ENCODE results near the gene PSME4. TPM values are rescaled to one million over a fixed set of nuclear protein-coding genes. Genes with fewer than 3 reads are reported as not detected.
A peak's percentile ranks its signal among the peaks of the same experiment; 100 is the strongest.

PSME4 gene
- total RNA-seq, 2 experiments from 2014 or later = 51.7 to 54.4 TPM

DNA sequence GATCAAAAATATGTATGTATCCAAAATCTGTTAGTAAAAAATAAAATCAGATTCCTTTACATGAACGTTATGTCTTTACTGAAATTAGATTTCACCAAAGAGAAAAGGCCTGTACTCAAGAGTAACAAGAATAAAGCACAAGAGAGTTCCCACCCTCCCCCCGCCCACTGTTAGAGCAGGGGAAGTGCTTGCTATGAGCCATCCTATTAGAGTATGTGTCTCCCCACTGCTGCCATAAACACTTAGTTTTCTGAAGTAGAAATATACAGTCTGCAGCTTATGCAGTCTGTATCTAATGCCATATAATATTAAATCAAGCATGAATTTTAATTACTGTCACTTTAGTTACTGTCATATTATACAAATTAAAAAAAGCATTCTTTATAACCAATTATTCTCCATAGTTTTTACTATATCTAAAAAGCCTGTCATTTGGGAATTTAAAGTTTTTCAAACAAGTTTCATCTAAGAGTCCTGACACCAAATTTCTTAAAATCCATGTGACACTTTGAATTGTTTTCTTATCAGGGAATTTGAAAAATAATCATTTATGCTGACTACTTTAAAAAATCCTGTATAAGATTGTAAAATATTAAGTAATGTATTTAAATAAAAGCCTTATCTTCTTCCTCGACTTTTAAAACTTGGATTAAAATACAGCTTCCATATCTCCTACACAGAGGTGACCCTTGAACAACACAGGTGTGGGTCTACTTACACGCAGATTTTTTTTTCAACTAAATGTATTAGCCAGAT lies 59.2 kb downstream of the PSME4 start:
- CTCF ChIA-PET = no interaction called here
- DNase-seq (peak; percentile 7), ATAC-seq (no peak)
- POLR2A ChIA-PET = interaction anchor here (0.6 kb wide), 1 partner anchor 135 kb away, joined by 4 read pairs; no protein-coding TSS in a partner anchor
- Mint-ChIP-seq H3K4me1 (ENCODE audit: low read depth) (peaks cover 11% of the 10 kb centered on the region), H3K27ac (no peak overlapping the region), H3K9me3 (no peaks in the 10 kb centered on the region), H3K36me3 (ENCODE audit: low read depth) (peaks cover 35% of the 10 kb centered on the region), H3K4me3 (no peak overlapping the region), H3K27me3 (no peaks in the 10 kb centered on the region)
- intact Hi-C loops (cut with micrococcal nuclease) = no loop called here
- TF ChIP-seq, protein P1, sequence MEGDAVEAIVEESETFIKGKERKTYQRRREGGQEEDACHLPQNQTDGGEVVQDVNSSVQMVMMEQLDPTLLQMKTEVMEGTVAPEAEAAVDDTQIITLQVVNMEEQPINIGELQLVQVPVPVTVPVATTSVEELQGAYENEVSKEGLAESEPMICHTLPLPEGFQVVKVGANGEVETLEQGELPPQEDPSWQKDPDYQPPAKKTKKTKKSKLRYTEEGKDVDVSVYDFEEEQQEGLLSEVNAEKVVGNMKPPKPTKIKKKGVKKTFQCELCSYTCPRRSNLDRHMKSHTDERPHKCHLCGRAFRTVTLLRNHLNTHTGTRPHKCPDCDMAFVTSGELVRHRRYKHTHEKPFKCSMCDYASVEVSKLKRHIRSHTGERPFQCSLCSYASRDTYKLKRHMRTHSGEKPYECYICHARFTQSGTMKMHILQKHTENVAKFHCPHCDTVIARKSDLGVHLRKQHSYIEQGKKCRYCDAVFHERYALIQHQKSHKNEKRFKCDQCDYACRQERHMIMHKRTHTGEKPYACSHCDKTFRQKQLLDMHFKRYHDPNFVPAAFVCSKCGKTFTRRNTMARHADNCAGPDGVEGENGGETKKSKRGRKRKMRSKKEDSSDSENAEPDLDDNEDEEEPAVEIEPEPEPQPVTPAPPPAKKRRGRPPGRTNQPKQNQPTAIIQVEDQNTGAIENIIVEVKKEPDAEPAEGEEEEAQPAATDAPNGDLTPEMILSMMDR (IDR thresholded peaks at IDR 0.05) = no peak

DNA sequence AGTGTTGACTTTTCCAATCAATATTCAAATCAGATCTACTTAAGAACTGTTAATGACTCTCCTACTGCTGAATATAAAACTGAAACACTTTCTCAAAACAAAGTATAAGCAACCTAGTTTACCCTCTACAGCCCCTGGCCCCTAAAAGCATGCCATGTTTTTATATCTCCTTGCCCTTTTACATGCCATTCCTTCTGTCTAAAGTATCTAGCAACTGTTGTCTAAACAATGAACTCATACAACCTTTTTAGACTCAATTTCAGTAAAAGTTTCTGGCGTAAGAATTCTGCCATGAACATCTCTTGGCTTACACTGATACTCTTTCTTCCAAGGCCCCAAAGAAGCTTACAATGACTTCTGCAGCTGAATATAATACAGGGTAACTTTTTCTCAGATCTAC lies 63.2 kb downstream of the PSME4 start:
- Mint-ChIP-seq H3K27me3 (no peaks in the 10 kb centered on the region), H3K36me3 (ENCODE audit: low read depth) (peaks cover 37% of the 10 kb centered on the region), H3K4me3 (no peak overlapping the region), H3K27ac (no peak overlapping the region), H3K9me3 (no peaks in the 10 kb centered on the region), H3K4me1 (ENCODE audit: low read depth) (no peaks in the 10 kb centered on the region)
- ATAC-seq = no peak
- no peak for DNase-seq
- CTCF ChIA-PET = interaction anchor here (0.5 to 1.9 kb wide), 2 partner anchors 18 to 49 kb away, joined by 3 to 4 read pairs; no protein-coding TSS in a partner anchor
- TF ChIP-seq, protein P1 (IDR thresholded peaks at IDR 0.05) = no peak
- intact Hi-C loops (cut with micrococcal nuclease) = no loop called here
- POLR2A ChIA-PET = no interaction called here

- intact Hi-C loops (cut with micrococcal nuclease) = no loop called here
- DNase-seq (no peak), ATAC-seq (no peak)
- H3K27ac Mint-ChIP-seq = no peak overlapping the region
- peaks cover 39% of the 10 kb centered on the region for H3K36me3 Mint-ChIP-seq (ENCODE audit: low read depth)
- CTCF ChIA-PET = no interaction called here
- H3K27me3 Mint-ChIP-seq = no peaks in the 10 kb centered on the region
- TF ChIP-seq, protein P1 (IDR thresholded peaks at IDR 0.05) = no peak
- H3K9me3 Mint-ChIP-seq = no peaks in the 10 kb centered on the region
- POLR2A ChIA-PET = no interaction called here
- no peaks in the 10 kb centered on the region for H3K4me1 Mint-ChIP-seq (ENCODE audit: low read depth)
- no peak overlapping the region for H3K4me3 Mint-ChIP-seq
These were observed 65.4 kb downstream of the PSME4 start for GRCh38 chr2:53905396-53905795.

DNA sequence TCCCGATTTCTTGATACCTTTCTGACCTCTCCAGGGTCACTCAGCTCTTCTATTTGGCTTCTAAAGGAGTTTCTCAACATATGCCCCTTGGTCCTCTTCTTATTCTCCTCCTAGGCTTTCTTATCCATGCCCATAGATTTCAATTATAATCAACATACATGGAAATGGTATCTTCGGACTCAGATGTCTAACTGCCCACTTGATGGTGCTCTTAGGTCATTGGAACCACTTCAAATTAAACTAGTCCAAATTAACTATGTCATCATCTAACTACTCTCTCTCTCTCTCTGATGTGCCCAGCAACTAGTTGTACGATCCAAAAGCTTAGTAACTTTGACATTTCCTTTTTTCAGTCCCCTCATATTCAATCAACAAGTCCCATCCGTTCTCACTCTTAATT lies 67.8 kb downstream of the PSME4 start:
- DNase-seq = no peak
- H3K27me3 Mint-ChIP-seq = no peaks in the 10 kb centered on the region
- H3K27ac Mint-ChIP-seq = peak overlapping the region; percentile 37
- no peaks in the 10 kb centered on the region for H3K4me1 Mint-ChIP-seq (ENCODE audit: low read depth)
- CTCF ChIA-PET = interaction anchor here (0.7 kb wide), 1 partner anchor 17 kb away, joined by 3 read pairs; no protein-coding TSS in a partner anchor
- H3K4me3 Mint-ChIP-seq = no peak overlapping the region
- intact Hi-C loops (cut with micrococcal nuclease) = no loop called here
- POLR2A ChIA-PET = no interaction called here
- H3K9me3 Mint-ChIP-seq = no peaks in the 10 kb centered on the region
- TF ChIP-seq, protein P1 (IDR thresholded peaks at IDR 0.05) = no peak
- no peak for ATAC-seq
- peaks cover 39% of the 10 kb centered on the region for H3K36me3 Mint-ChIP-seq (ENCODE audit: low read depth)

DNA sequence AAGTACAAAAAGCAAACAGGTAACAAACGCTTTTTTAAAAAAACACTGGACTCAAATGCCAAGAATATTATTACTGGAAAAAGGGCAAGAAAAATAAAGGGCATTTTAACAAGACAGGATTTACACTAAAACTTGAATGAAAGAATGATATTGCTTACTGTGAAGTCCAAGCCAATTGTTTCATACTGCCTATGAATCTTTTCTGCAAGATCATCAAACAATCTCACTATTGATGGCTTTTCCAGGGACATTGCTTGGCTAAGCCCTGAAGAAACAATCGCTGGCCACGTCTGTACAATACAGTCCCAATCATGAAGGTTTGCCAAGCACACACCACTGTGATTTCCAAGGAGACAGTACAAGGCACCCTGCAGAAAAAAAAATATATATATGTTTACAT lies 69.6 kb downstream of the PSME4 start:
- peaks cover 35% of the 10 kb centered on the region for H3K36me3 Mint-ChIP-seq (ENCODE audit: low read depth)
- no peak for DNase-seq
- no peaks in the 10 kb centered on the region for H3K27me3 Mint-ChIP-seq
- H3K9me3 Mint-ChIP-seq = no peaks in the 10 kb centered on the region
- intact Hi-C loops (cut with micrococcal nuclease) = no loop called here
- ChIA-PET POLR2A (no interaction called here), CTCF (no interaction called here)
- TF ChIP-seq, protein P1 (IDR thresholded peaks at IDR 0.05) = no peak
- no peak overlapping the region for H3K27ac Mint-ChIP-seq
- H3K4me1 Mint-ChIP-seq (ENCODE audit: low read depth) = no peaks in the 10 kb centered on the region
- ATAC-seq = no peak
- no peak overlapping the region for H3K4me3 Mint-ChIP-seq
